ENCODE measurements around the gene TBC1D30. TPM values are rescaled to one million over a fixed set of nuclear protein-coding genes. Genes with fewer than 3 reads are reported as not detected.

TBC1D30 gene
- total and polyA plus RNA-seq, 9 of the 15 experiments (the other 6 are each of a cell fraction or from before 2014, with no cell fraction given), result 0.07 to 0.55 (median 0.20) TPM; not detected in 1

GRCh38 chr12:64891629-64892028 lies 67.2 kb downstream of the TBC1D30 start:
- CTCF ChIA-PET (ENCODE audit: low intra/inter-chr PET ratio), result interaction anchor here (0.6 to 1.2 kb wide), 2 partner anchors 340 to 1091 kb away, joined by 5 read pairs; no protein-coding TSS in a partner anchor
- no peaks in the 10 kb centered on the region for H3K79me2 ChIP-seq (ENCODE audit: control insufficient read depth, insufficient read depth, low read length)
- no peak overlapping the region for H2AFZ ChIP-seq (ENCODE audit: low read depth, low read length)
- no peaks in the 10 kb centered on the region for H3K36me3 ChIP-seq (ENCODE audit: control insufficient read depth, insufficient read depth, low read length)
- WGBS (ENCODE audit: insufficient coverage, low coverage, missing lambda C conversion rate), result 0% methylated on average over 1 of the region's 1 CpG
- H3K9ac ChIP-seq (ENCODE audit: insufficient read depth in 1 of 2, low read depth in 2 of 2, low read length in 2 of 2), result no peak overlapping the region
- 0 out of 5 replicates have a peak, but pooled peaks cover 0 to 4% of the 10 kb centered on the region in 2 experiments for H3K27me3 ChIP-seq (ENCODE audit: control insufficient read depth in 2 of 2, insufficient read depth in 2 of 2, low read length in 2 of 2)
- H3K9me3 ChIP-seq (replicated peaks; ENCODE audit: control insufficient read depth, insufficient read depth, low read depth, low read length), result no peaks in the 10 kb centered on the region
- in situ Hi-C loops (cut with MboI), result loop anchor here (10.0 to 25.0 kb wide), 3 partner anchors 1096 to 1521 kb away; no protein-coding TSS in a partner anchor
- TF ChIP-seq MED1 (CRISPR knock-in tag; IDR thresholded peaks at IDR 0.05; ENCODE audit: borderline replicate concordance), result no peak
- TF ChIP-seq ZNF232 (CRISPR knock-in tag; IDR thresholded peaks at IDR 0.05), result no peak
- no peak for TF ChIP-seq KHSRP (IDR thresholded peaks at IDR 0.05)
- TF ChIP-seq HMG20B (CRISPR knock-in tag; IDR thresholded peaks at IDR 0.05), result no peak
- no peak for TF ChIP-seq MTA2 (IDR thresholded peaks at IDR 0.05; ENCODE audit: low read depth)
- FAIRE-seq, result no peak
- no peaks in the 10 kb centered on the region for H3K4me1 ChIP-seq (replicated peaks in 1 of 2; ENCODE audit: control insufficient read depth in 2 of 2, insufficient read depth in 2 of 2, low read length in 2 of 2)
- DNase-seq (ENCODE audit: extremely low read depth in 1 of 4, low spot score in 3 of 4), result no peak
- H3K27ac ChIP-seq (ENCODE audit: extremely low read depth, low read depth, low read length), result no peak overlapping the region
- no peak overlapping the region for H3K4me3 ChIP-seq
- no peak for ATAC-seq
- no peaks in the 10 kb centered on the region for H3K9me1 ChIP-seq (ENCODE audit: control insufficient read depth, insufficient read depth, low read length)
- no TSS peak for BruUV-seq (replicated peaks)
- POLR2A ChIA-PET, result interaction anchor here (0.7 kb wide), 1 partner anchor 11 kb away, joined by 4 read pairs; no protein-coding TSS in a partner anchor
- intact Hi-C loops (cut with micrococcal nuclease), result loop anchor here (2.0 to 10.0 kb wide), 6 partner anchors 211 to 1193 kb away; no protein-coding TSS in a partner anchor
- H4K20me1 ChIP-seq (replicated peaks; ENCODE audit: control insufficient read depth, insufficient read depth, low read length), result no peaks in the 10 kb centered on the region
- H3K4me2 ChIP-seq (ENCODE audit: insufficient read depth, low read length), result no peak overlapping the region

GRCh38 chr12:64892561-64892960 lies 68.1 kb downstream of the TBC1D30 start:
- Histone ChIP-seq H3K4me1 (replicated peaks in 1 of 2; ENCODE audit: control insufficient read depth in 2 of 2, insufficient read depth in 2 of 2, low read length in 2 of 2) (no peaks in the 10 kb centered on the region), H3K36me3 (ENCODE audit: control insufficient read depth, insufficient read depth, low read length) (no peaks in the 10 kb centered on the region), H3K9ac (ENCODE audit: insufficient read depth in 1 of 2, low read depth in 2 of 2, low read length in 2 of 2) (no peak overlapping the region), H3K9me3 (replicated peaks; ENCODE audit: control insufficient read depth, insufficient read depth, low read depth, low read length) (no peaks in the 10 kb centered on the region), H3K4me3 (no peak overlapping the region), H4K20me1 (replicated peaks; ENCODE audit: control insufficient read depth, insufficient read depth, low read length) (no peaks in the 10 kb centered on the region), H3K79me2 (ENCODE audit: control insufficient read depth, insufficient read depth, low read length) (no peaks in the 10 kb centered on the region), H3K27ac (ENCODE audit: extremely low read depth, low read depth, low read length) (no peak overlapping the region), H3K4me2 (ENCODE audit: insufficient read depth, low read length) (no peak overlapping the region), H3K27me3 (ENCODE audit: control insufficient read depth in 2 of 2, insufficient read depth in 2 of 2, low read length in 2 of 2) (0 out of 5 replicates have a peak, but pooled peaks cover 0 to 4% of the 10 kb centered on the region in 2 experiments), H3K9me1 (ENCODE audit: control insufficient read depth, insufficient read depth, low read length) (no peaks in the 10 kb centered on the region), H2AFZ (ENCODE audit: low read depth, low read length) (no peak overlapping the region)
- BruUV-seq (replicated peaks), result no TSS peak
- TF ChIP-seq TEAD2 (tag; IDR thresholded peaks at IDR 0.05), result no peak
- no peak for TF ChIP-seq FUS (optimal IDR thresholded peaks at IDR 0.05; ENCODE audit: low read depth, low read length)
- TF ChIP-seq RBM14 (IDR thresholded peaks at IDR 0.05; ENCODE audit: borderline replicate concordance, insufficient read depth, low read depth, low read length), result no peak
- no peak for TF ChIP-seq E4F1 (CRISPR knock-in tag; IDR thresholded peaks at IDR 0.05; ENCODE audit: borderline replicate concordance)
- FAIRE-seq, result no peak
- no peak for DNase-seq (ENCODE audit: extremely low read depth in 1 of 4, low spot score in 3 of 4)
- CTCF ChIA-PET (ENCODE audit: low intra/inter-chr PET ratio), result no interaction called here
- intact Hi-C loops (cut with micrococcal nuclease) (loop anchor here (5.0 to 10.0 kb wide), 3 partner anchors 210 to 1192 kb away; no protein-coding TSS in a partner anchor), in situ Hi-C loops (cut with MboI) (loop anchor here (10.0 to 25.0 kb wide), 3 partner anchors 1095 to 1520 kb away; no protein-coding TSS in a partner anchor)
- POLR2A ChIA-PET, result interaction anchor here (0.6 kb wide), 1 partner anchor 9 kb away, joined by 4 read pairs; no protein-coding TSS in a partner anchor
- ATAC-seq, result no peak
- 0% methylated on average over 4 of the region's 4 CpGs for WGBS (ENCODE audit: insufficient coverage, low coverage, missing lambda C conversion rate)
